Activated naive CD8-positive, alpha-beta T cell treated with anti-CD3 and anti-CD28 coated beads, Interleukin-2, amount 10 ng/mL, durations not matched to agents 7 days and 5 days (primary cell): Measurements from ENCODE around the gene ABLIM2. TPM values are rescaled to one million over a fixed set of nuclear protein-coding genes. Genes with fewer than 3 reads are reported as not detected.

ENCODE experiments used
- ATAC-seq: fragments of 150-1000 bp; cut with Tn5 transposase; one replicate; pipeline ENCODE4 v1.10.0; 2021; ENCODE audit warnings: low read depth, moderate library complexity
- POLR2A ChIA-PET: fragments of 350-600 bp; sonication (Branson Sonifier 250); formaldehyde crosslinking; loops from one replicate; lab custom pipeline; 2021; ENCODE audit warnings: antibody characterized with exemption; lab: Charles Lee
- DNase-seq: peaks from one replicate; pipeline ENCODE4 v3.0.0; 2021
- H3K27ac Mint-ChIP-seq: one replicate; pipeline ENCODE4 v1.8.0; 2022; ENCODE audit warnings: mild to moderate bottlenecking, mixed read lengths
- H3K27me3 Mint-ChIP-seq: one replicate; pipeline ENCODE4 v1.8.0; 2022; ENCODE audit warnings: mild to moderate bottlenecking, moderate library complexity, mixed read lengths
- H3K36me3 Mint-ChIP-seq: one replicate; pipeline ENCODE4 v1.8.0; 2021; ENCODE audit warnings: mild to moderate bottlenecking, mixed read lengths
- H3K4me1 Mint-ChIP-seq: one replicate; pipeline ENCODE4 v1.8.0; 2021; ENCODE audit warnings: mixed read lengths
- H3K4me3 Mint-ChIP-seq: one replicate; pipeline ENCODE4 v1.8.0; 2022; ENCODE audit warnings: mild to moderate bottlenecking, moderate library complexity, mixed read lengths
- H3K9me3 Mint-ChIP-seq: one replicate; pipeline ENCODE4 v1.8.0; 2021; ENCODE audit warnings: mixed read lengths
- total RNA-seq, 2 experiments: library from RNA; stranded (reverse); gene quantifications; one replicate each; pipeline ENCODE4 v1.2.3, GENCODE V29; 2021

ABLIM2 gene
- total RNA-seq, 2 experiments from 2014 or later = 1.7 to 2.5 TPM

DNA sequence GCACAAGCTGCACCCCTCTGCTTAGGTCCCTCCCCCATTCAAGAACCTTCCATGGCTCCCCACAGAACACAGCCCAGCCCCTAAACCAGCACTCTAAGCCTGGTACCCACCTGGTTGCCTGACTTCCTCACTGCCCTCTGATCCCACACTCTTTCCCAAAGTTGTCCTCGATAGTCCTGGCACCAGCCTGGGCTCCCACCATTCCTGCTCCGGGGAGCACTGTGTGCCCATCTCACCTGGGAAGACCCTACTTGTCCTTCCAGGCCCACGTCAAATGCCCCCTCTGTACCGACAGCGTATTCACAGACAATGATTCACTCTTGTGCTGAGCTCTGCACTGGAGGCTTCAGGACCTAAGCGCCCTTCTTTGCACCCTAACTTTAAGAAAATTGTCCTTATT lies 40.1 kb downstream of the ABLIM2 start:
- POLR2A ChIA-PET = no interaction called here
- H3K4me3 Mint-ChIP-seq = no peak overlapping the region
- H3K27ac Mint-ChIP-seq = no peak overlapping the region
- H3K27me3 Mint-ChIP-seq = peaks cover 3% of the 10 kb centered on the region
- H3K9me3 Mint-ChIP-seq = no peaks in the 10 kb centered on the region
- ATAC-seq (no peak), DNase-seq (no peak)
- no peaks in the 10 kb centered on the region for H3K36me3 Mint-ChIP-seq
- H3K4me1 Mint-ChIP-seq = peaks cover 2% of the 10 kb centered on the region

DNA sequence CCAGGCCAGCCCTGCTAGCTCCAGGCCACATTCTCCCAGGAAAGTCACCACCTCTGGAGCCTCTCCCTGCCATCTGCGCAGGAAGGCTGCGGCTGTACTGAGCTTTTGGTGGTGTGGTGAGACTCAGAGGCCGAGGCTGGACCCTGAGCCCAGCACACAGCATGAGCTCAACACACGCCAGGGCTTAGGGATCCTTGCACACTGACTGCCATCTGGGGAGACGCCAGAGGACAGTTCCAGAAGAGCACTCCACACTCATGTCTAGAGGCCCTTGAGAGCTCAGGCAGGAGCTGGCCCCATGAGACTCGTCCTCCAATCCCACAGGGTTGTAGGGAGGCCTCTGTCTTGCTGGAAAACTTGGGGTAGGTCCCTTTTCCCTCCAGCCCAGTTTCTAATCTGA lies 40.6 kb downstream of the ABLIM2 start:
- Mint-ChIP-seq H3K9me3 (no peaks in the 10 kb centered on the region), H3K4me3 (no peak overlapping the region), H3K4me1 (peaks cover 2% of the 10 kb centered on the region), H3K36me3 (no peaks in the 10 kb centered on the region), H3K27me3 (peaks cover 3% of the 10 kb centered on the region), H3K27ac (no peak overlapping the region)
- ATAC-seq = no peak
- POLR2A ChIA-PET = no interaction called here
- DNase-seq = no peak

DNA sequence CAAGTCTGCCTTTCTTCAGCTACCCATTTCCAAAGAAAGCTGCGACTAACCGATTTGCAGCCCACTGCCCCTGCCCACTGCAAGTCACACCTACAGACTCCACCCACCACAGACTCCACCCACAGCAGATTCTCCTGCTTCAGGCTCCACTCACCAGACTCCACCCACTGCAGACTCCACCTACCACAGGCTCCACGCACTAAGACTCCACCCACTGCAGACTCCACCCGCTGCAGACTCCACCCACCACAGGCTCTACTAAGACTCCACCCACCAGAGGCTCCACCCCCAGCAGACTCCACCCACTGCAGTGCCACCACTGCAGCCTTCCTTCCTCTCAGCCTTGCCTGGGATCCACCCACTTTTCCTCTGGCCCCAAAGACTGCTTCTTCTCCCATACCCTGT lies 41.3 kb downstream of the ABLIM2 start:
- POLR2A ChIA-PET = no interaction called here
- Mint-ChIP-seq H3K27ac (no peak overlapping the region), H3K9me3 (no peaks in the 10 kb centered on the region), H3K27me3 (peaks cover 3% of the 10 kb centered on the region), H3K36me3 (no peaks in the 10 kb centered on the region), H3K4me3 (no peak overlapping the region), H3K4me1 (peaks cover 2% of the 10 kb centered on the region)
- DNase-seq (no peak), ATAC-seq (peak; percentile 22)

DNA sequence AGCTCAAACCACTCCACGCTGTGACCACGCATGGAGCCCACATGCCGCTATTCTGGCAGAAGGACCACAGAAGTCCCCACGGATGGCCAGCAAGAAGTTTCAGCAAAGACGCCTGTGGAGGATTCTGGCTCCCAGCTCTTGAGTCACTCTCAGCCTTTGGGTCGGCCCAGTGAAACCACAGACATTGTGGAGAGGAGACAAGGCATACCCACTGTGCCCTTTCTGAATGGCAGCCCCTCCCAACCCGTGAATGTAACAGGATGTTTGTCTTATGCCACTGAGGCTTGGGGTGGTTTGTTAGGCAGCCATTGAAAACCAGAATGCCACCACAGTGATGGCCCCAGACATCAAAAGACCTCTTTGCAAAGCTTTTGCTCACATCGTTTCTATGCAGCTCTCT lies 42.7 kb downstream of the ABLIM2 start:
- Mint-ChIP-seq H3K4me1 (peaks cover 2% of the 10 kb centered on the region), H3K4me3 (no peak overlapping the region), H3K27ac (no peak overlapping the region), H3K9me3 (no peaks in the 10 kb centered on the region), H3K27me3 (peaks cover 7% of the 10 kb centered on the region), H3K36me3 (no peaks in the 10 kb centered on the region)
- ATAC-seq (no peak), DNase-seq (no peak)
- POLR2A ChIA-PET = no interaction called here

DNA sequence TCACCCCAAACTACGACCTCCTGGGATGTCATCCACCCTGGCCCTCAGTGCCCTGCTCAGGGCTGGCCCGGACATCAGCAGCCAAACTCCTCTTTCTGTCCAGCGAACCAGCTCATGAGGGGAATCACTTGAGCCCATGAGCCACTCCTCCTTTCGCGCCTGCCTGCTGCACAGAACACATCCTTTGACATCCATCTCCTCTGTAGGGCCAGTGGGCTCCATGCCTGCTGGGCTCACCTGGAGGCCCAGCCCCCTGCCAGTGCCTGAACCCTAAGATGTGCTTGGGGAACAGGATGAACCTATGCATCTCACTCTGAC lies 43.5 kb downstream of the ABLIM2 start:
- Mint-ChIP-seq H3K27ac (no peak overlapping the region), H3K4me1 (peaks cover 2% of the 10 kb centered on the region), H3K36me3 (no peaks in the 10 kb centered on the region), H3K9me3 (no peaks in the 10 kb centered on the region), H3K4me3 (no peak overlapping the region), H3K27me3 (peaks cover 9% of the 10 kb centered on the region)
- POLR2A ChIA-PET = no interaction called here
- no peak for ATAC-seq
- DNase-seq = no peak

DNA sequence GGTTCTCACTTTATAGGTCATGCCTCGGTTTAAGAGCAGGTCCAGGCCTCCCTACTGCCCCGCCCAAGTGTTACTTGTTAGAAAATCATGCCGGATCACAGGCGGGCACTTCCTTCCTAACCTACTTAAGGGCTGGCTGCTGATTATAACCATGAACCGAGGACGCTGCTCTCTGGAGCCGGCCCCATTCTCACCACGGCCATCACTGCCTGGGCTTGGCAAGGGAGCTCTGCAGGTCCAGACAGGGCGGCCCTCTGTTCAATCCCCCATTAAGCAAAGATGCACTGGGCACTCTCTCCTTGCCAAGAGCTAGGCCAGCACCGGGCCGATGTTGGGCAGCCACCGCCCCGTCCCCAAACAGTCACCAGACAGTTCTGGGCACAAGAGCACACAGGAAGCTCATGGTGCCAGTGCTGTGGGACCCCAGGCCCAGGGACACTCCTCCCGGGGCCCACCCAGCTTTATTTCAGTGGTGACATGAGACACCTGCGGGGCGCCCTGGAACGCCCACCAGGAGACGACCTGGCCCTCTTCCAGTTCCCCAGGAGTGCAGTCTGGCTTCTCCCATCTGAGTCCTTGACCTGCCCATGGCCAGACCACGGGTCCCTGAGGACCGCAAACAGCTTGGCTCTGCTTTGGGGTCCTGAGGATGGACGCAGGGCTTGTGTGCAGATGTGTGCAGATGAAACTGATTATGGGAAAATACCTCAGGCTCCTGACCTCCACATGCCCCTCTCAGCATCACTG lies 44.0 kb downstream of the ABLIM2 start:
- H3K9me3 Mint-ChIP-seq = no peaks in the 10 kb centered on the region
- H3K27ac Mint-ChIP-seq = no peak overlapping the region

DNA sequence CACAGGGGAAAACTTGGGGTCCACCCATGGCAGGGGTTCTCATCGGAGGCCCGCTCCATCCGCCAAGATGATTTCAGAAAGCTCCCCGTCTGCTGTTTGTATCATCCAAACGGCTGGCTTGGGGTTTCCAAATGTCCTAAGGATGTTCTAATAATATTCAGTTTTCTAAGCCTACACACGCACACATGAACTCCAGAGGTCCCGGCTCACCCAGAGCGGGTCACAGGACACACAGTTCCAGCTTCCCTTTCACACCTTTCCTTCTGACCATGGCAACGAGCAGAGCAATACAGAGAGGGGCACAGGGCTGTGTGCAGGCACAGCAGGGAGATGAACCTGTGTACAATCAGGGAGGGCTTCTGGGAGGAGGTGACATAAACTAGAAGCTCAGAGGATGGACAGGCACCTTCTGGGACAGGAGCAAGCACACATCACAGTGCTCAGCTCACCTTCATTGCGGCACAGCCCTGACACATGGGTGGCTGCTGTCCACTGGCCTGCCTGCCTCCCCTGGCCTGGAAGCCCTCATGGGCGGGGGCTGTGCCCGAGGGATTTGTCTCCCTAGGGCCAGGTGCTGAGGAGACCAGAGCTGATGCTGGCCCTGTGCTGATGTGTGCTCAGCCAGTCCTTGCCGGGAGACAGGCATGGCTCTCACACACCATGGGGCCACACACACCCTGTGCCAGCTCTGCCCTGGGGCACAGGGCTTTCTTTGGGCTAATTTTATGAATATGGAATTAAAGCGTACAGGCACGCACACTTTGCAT lies 44.8 kb downstream of the ABLIM2 start:
- Mint-ChIP-seq H3K27ac (no peak overlapping the region), H3K36me3 (no peaks in the 10 kb centered on the region), H3K9me3 (no peaks in the 10 kb centered on the region), H3K4me3 (no peak overlapping the region), H3K27me3 (peaks cover 9% of the 10 kb centered on the region), H3K4me1 (peaks cover 2% of the 10 kb centered on the region)
- DNase-seq = no peak
- ATAC-seq = no peak
- POLR2A ChIA-PET = no interaction called here

More for the DNA sequence above, 44.0 kb downstream of the ABLIM2 start:
- peaks cover 9% of the 10 kb centered on the region for H3K27me3 Mint-ChIP-seq
- H3K36me3 Mint-ChIP-seq = no peaks in the 10 kb centered on the region
- ATAC-seq (no peak), DNase-seq (no peak)
- POLR2A ChIA-PET = no interaction called here
- no peak overlapping the region for H3K4me3 Mint-ChIP-seq
- peaks cover 2% of the 10 kb centered on the region for H3K4me1 Mint-ChIP-seq

DNA sequence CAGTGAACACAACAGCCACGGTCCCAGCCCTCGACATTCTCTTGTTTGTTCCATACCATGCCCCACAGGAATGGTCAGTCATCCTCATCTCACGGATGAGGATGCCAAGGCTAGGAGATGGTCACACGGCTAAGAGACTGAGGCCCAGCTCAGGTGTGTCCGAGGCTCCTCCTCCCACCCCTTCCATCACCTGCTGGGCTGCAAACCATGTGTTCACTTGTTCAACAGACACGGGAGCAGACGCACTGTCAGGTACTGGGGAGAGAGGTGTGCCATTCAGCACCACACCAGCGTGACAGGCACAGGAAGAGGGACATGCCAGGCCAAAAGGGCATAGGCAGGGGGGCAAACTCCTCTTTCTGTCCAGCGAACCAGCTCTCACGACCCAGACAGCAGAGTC lies 45.9 kb downstream of the ABLIM2 start:
- ATAC-seq = no peak

DNA sequence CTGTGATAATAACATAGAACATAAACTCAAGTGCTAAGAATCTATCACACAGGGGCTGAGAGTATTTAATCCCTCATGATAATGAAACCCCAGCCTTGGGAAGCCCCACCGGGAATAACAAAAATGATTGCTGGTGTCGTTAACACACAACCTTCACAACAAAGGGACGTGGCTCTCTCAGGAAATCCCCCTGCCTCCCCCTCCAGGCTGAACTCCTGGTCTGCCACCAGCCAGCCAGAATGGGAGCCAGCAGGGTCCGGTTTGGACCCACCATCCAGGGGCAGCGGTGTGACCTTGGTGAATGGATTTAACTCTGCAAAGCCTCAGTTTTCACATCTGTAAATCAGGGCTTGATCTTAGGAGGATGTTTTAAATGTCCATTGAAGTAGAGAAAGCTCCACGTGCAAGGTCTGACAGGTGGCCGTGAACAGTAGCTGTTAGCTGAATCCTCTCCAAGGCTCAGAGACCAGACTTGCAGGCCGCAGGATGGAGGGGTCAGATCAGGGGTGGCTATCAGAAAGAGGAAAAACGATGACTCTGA lies 46.5 kb downstream of the ABLIM2 start:
- peaks cover 9% of the 10 kb centered on the region for H3K27me3 Mint-ChIP-seq
- H3K36me3 Mint-ChIP-seq = no peaks in the 10 kb centered on the region
- no peaks in the 10 kb centered on the region for H3K9me3 Mint-ChIP-seq
- H3K27ac Mint-ChIP-seq = no peak overlapping the region
- H3K4me1 Mint-ChIP-seq = peaks cover 2% of the 10 kb centered on the region
- POLR2A ChIA-PET = no interaction called here
- ATAC-seq = no peak
- no peak overlapping the region for H3K4me3 Mint-ChIP-seq
- DNase-seq = no peak

More for the DNA sequence above, 45.9 kb downstream of the ABLIM2 start:
- Mint-ChIP-seq H3K27ac (no peak overlapping the region), H3K36me3 (no peaks in the 10 kb centered on the region), H3K4me3 (no peak overlapping the region), H3K4me1 (peaks cover 2% of the 10 kb centered on the region), H3K9me3 (no peaks in the 10 kb centered on the region), H3K27me3 (peaks cover 9% of the 10 kb centered on the region)
- no peak for DNase-seq
- POLR2A ChIA-PET = no interaction called here

DNA sequence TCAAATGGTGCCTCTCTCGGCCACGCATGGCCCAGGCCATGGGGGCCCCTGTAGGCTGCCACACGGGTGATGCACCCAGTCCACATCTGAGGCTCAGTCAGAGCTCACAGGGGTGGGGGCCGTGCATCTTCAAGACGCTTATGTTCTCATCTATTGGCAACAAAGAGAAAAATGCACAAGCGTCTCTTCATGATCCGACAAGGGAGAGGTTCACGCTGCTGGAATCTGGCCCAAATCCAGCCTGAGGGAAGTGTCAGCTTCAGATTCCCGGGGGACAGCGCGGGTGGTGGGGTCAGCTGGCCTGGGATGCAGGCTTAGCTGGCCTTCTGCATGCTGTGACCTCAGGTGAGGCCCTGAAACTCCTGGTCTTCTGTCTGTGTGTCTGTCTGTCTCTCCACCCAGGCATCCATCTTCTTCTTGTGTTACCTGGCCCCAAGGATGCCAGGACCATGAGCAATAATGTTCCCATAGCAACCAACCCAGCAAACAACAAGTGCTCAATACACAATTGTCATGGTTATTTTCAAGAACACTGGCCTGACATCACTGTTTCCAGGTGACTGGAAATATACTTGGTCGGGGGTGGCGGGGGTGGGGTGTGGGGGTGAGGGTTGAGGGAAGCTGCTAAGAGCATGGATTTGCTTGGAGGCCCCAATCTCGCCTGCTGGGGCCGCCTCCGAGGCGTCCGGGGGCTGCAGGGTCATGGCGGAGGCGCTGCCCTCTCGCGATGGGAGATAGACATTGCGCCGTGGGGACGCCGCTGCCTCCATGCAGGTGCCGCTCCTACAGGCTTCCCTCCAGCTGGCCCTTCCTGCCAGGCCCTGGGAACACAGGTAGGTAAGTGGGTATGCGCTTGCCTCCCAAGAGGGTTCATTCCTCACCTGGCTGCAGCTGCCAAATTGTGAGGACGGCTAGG lies 48.3 kb downstream of the ABLIM2 start:
- Mint-ChIP-seq H3K27ac (no peak overlapping the region), H3K27me3 (peaks cover 6% of the 10 kb centered on the region), H3K36me3 (no peaks in the 10 kb centered on the region), H3K4me1 (no peaks in the 10 kb centered on the region), H3K9me3 (no peaks in the 10 kb centered on the region), H3K4me3 (no peak overlapping the region)
- peak; percentile 29 for ATAC-seq
- POLR2A ChIA-PET = no interaction called here
- DNase-seq = no peak

DNA sequence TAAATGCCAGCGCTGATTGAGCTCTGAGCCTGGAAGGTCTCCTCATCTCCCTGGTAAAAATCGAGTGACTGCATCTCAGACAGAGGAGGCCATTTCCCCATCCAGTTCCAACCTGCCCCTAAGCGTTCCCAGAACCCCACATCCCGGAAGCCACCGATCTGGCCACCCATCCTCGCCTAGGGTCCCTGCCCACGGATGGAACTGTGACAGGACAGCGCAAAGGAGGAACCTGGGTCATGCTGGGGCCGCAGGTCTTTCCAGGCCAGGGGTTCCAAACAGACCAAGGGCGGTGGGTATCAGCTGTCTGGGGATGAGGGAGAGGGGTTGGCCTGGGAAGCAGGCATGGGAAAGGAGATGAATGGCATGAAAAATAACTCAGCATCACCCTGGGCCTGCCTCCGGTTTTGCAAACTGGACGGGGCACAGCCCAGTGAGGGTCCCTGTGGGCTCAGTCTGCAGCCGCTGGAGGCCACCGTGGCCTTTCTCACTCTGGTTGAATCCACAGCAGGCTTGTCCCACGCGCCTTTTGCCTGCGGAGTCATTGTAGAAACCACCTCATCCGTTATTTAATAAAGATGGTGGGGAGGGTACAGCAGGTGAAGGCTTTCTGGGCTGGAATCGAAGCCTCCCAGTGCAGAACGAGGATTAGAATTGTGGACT lies 49.1 kb downstream of the ABLIM2 start:
- peaks cover 6% of the 10 kb centered on the region for H3K27me3 Mint-ChIP-seq
- no peaks in the 10 kb centered on the region for H3K36me3 Mint-ChIP-seq
- ATAC-seq = no peak
- no peaks in the 10 kb centered on the region for H3K9me3 Mint-ChIP-seq
- no peak overlapping the region for H3K27ac Mint-ChIP-seq
- POLR2A ChIA-PET = no interaction called here
- no peaks in the 10 kb centered on the region for H3K4me1 Mint-ChIP-seq
- H3K4me3 Mint-ChIP-seq = no peak overlapping the region
- no peak for DNase-seq

DNA sequence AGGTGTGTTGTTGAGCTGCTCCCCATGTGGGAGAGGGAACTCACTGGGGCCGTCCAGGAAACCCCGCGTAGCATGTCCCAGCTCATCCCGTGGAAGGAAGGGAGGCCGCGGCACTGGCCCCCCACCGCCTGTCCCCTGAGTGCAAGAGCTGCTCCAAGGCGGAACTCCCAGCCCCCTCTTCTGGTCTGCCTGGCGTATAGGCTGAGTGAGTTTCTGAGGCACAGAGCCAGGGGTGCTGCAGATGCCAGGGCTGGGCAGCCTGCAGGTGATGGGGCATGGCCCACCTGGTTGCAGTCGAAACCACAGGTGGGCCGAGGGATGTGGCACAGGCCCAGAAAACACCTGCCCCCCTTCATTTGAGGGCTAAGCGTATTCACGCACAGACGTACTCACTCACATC lies 49.6 kb downstream of the ABLIM2 start:
- H3K27me3 Mint-ChIP-seq = peaks cover 6% of the 10 kb centered on the region
- ATAC-seq (no peak), DNase-seq (no peak)
- no peaks in the 10 kb centered on the region for H3K9me3 Mint-ChIP-seq
- H3K4me3 Mint-ChIP-seq = no peak overlapping the region
- H3K27ac Mint-ChIP-seq = no peak overlapping the region
- H3K4me1 Mint-ChIP-seq = no peaks in the 10 kb centered on the region
- no peaks in the 10 kb centered on the region for H3K36me3 Mint-ChIP-seq
- POLR2A ChIA-PET = no interaction called here

DNA sequence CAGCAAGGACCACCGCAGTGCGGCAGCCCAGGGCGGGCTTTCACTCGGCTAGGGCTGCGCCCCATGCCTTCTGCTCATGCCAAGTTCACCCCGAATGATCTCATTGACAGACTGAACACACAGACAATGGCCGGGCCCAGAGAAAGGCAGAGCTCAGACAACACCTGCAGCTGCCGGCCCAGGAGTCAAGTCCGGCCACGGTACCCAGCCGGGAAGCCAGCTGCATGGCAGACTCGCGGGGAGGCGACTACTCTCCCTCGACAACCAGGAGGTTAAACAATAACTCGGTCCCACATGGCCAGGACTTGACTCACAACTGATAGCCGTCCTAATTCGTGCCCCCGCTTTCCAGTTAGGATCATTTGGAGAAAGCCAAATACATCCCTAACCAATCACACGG lies 50.4 kb downstream of the ABLIM2 start:
- no peaks in the 10 kb centered on the region for H3K4me1 Mint-ChIP-seq
- H3K27ac Mint-ChIP-seq = no peak overlapping the region
- no peaks in the 10 kb centered on the region for H3K36me3 Mint-ChIP-seq
- DNase-seq (no peak), ATAC-seq (no peak)
- no peaks in the 10 kb centered on the region for H3K9me3 Mint-ChIP-seq
- no peak overlapping the region for H3K4me3 Mint-ChIP-seq
- H3K27me3 Mint-ChIP-seq = peaks cover 6% of the 10 kb centered on the region
- POLR2A ChIA-PET = no interaction called here
